Measurements from ENCODE around the gene PTPRN. TPM values are rescaled to one million over a fixed set of nuclear protein-coding genes. Genes with fewer than 3 reads are reported as not detected.
A peak's percentile ranks its signal among the peaks of the same experiment; 100 is the strongest.
"Not testable (repeated sequence)": the region's sequence is repeated elsewhere in the genome, so short reads cannot be mapped to it uniquely, and the experiment has no call there.

Gene PTPRN
- total RNA-seq, 2 experiments from 2014 or later = not detected

- CTCF ChIA-PET = interaction anchor here (2.0 to 2.2 kb wide), 3 partner anchors 15 to 36 kb away, joined by 5 to 14 read pairs (median 12); partner anchors contain the start of gene DNAJB2
- intact Hi-C loops (cut with micrococcal nuclease) = loop anchor here (10.0 kb wide), 2 partner anchors 864 to 974 kb away; partner anchors contain the start of gene CTDSP1
- not testable (repeated sequence) for H3K27ac Mint-ChIP-seq; H3K9me3 Mint-ChIP-seq; H3K4me3 Mint-ChIP-seq; H3K27me3 Mint-ChIP-seq (ENCODE audit: low read depth); H3K36me3 Mint-ChIP-seq (ENCODE audit: low read depth); DNase-seq
- peaks cover 11% of the 10 kb centered on the region for H3K4me1 Mint-ChIP-seq (ENCODE audit: low read depth)
Measured at GRCh38 chr2:219258942-219259341, 50.3 kb downstream of the PTPRN start.

- DNase-seq = peak; percentile 67
- Mint-ChIP-seq H3K4me1 (ENCODE audit: low read depth) (peaks cover 42% of the 10 kb centered on the region), H3K27ac (peak overlapping the region; percentile 84), H3K4me3 (peak overlapping the region; percentile 70), H3K36me3 (ENCODE audit: low read depth) (peaks cover 26% of the 10 kb centered on the region), H3K27me3 (ENCODE audit: low read depth) (no peaks in the 10 kb centered on the region), H3K9me3 (no peaks in the 10 kb centered on the region)
- intact Hi-C loops (cut with micrococcal nuclease) = loop anchor here (1.0 to 10.0 kb wide), 6 partner anchors 25 to 970 kb away; partner anchors contain the start of genes CTDSP1, DNAJB2, NHEJ1 and WNT10A
- CTCF ChIA-PET = interaction anchor here (0.7 to 6.1 kb wide), 12 partner anchors 9 to 544 kb away, joined by 3 to 76 read pairs (median 4); partner anchors contain the start of genes DNAJB2, GLB1L, STK16 and TTLL4
Measured at GRCh38 chr2:219254590-219255201, 54.5 kb downstream of the PTPRN start.

GRCh38 chr2:219253753-219254589 lies 55.2 kb downstream of the PTPRN start, which contains the start of gene TUBA4A:
Gene TUBA4A, minus strand, starts transcription at chr2:219253918. Its CDS starts 60 bp downstream, at chr2:219253858.
- DNase-seq = peak; percentile 89
- Mint-ChIP-seq H3K27me3 (ENCODE audit: low read depth) (no peaks in the 10 kb centered on the region), H3K36me3 (ENCODE audit: low read depth) (peaks cover 31% of the 10 kb centered on the region), H3K4me1 (ENCODE audit: low read depth) (peaks cover 49% of the 10 kb centered on the region), H3K9me3 (no peaks in the 10 kb centered on the region), H3K4me3 (peak within 1 kb of the TSS; percentile 70), H3K27ac (peak within 1 kb of the TSS; percentile 95)
- intact Hi-C loops (cut with micrococcal nuclease) = loop anchor here (1.0 to 10.0 kb wide), 14 partner anchors 9 to 969 kb away; partner anchors contain the start of genes ANKZF1, ATG9A, CTDSP1 and DNAJB2
- CTCF ChIA-PET = interaction anchor here (0.8 to 6.1 kb wide), 9 partner anchors 8 to 543 kb away, joined by 3 to 76 read pairs (median 4); partner anchors contain the start of genes DNAJB2, GLB1L, STK16 and TTLL4

GRCh38 chr2:219252900-219253752 lies 56.1 kb downstream of the PTPRN start, which contains the start of gene TUBA4B:
Gene TUBA4B, plus strand, starts transcription at chr2:219253243. Its CDS starts 165 bp downstream, at chr2:219253408.
- H3K9me3 Mint-ChIP-seq = no peaks in the 10 kb centered on the region
- peak; percentile 78 for DNase-seq
- H3K27me3 Mint-ChIP-seq (ENCODE audit: low read depth) = no peaks in the 10 kb centered on the region
- H3K4me3 Mint-ChIP-seq = peak within 1 kb of the TSS; percentile 70
- peaks cover 58% of the 10 kb centered on the region for H3K4me1 Mint-ChIP-seq (ENCODE audit: low read depth)
- H3K27ac Mint-ChIP-seq = peak within 1 kb of the TSS; percentile 95
- peaks cover 38% of the 10 kb centered on the region for H3K36me3 Mint-ChIP-seq (ENCODE audit: low read depth)
- intact Hi-C loops (cut with micrococcal nuclease) = loop anchor here (1.0 to 10.0 kb wide), 11 partner anchors 8 to 968 kb away; partner anchors contain the start of genes ANKZF1, ATG9A, CTDSP1 and GLB1L
- CTCF ChIA-PET = interaction anchor here (1.1 to 6.1 kb wide), 7 partner anchors 8 to 95 kb away, joined by 3 to 76 read pairs (median 5); partner anchors contain the start of genes DNAJB2, GLB1L and STK16

GRCh38 chr2:219252570-219252899 lies 56.7 kb downstream of the PTPRN start:
- peaks cover 40% of the 10 kb centered on the region for H3K36me3 Mint-ChIP-seq (ENCODE audit: low read depth)
- CTCF ChIA-PET = interaction anchor here (1.2 to 6.1 kb wide), 6 partner anchors 15 to 80 kb away, joined by 3 to 76 read pairs (median 4); partner anchors contain the start of gene DNAJB2
- intact Hi-C loops (cut with micrococcal nuclease) = loop anchor here (2.0 to 10.0 kb wide), 4 partner anchors 356 to 968 kb away; partner anchors contain the start of genes CTDSP1 and WNT10A
- H3K4me1 Mint-ChIP-seq (ENCODE audit: low read depth) = peaks cover 63% of the 10 kb centered on the region
- no peaks in the 10 kb centered on the region for H3K9me3 Mint-ChIP-seq
- DNase-seq = no peak
- no peaks in the 10 kb centered on the region for H3K27me3 Mint-ChIP-seq (ENCODE audit: low read depth)
- H3K27ac Mint-ChIP-seq = peak overlapping the region; percentile 95
- H3K4me3 Mint-ChIP-seq = peak overlapping the region; percentile 70

- Mint-ChIP-seq H3K4me1 (ENCODE audit: low read depth) (peaks cover 68% of the 10 kb centered on the region), H3K4me3 (peak overlapping the region; percentile 70), H3K27me3 (ENCODE audit: low read depth) (no peaks in the 10 kb centered on the region), H3K27ac (peak overlapping the region; percentile 95), H3K36me3 (ENCODE audit: low read depth) (peaks cover 42% of the 10 kb centered on the region), H3K9me3 (no peaks in the 10 kb centered on the region)
- intact Hi-C loops (cut with micrococcal nuclease) = loop anchor here (2.0 to 10.0 kb wide), 4 partner anchors 355 to 967 kb away; partner anchors contain the start of genes CTDSP1 and WNT10A
- CTCF ChIA-PET = interaction anchor here (0.7 to 6.1 kb wide), 8 partner anchors 14 to 80 kb away, joined by 3 to 76 read pairs (median 3); partner anchors contain the start of gene DNAJB2
- peak; percentile 58 for DNase-seq
Measured at GRCh38 chr2:219252084-219252483, 57.1 kb downstream of the PTPRN start.

GRCh38 chr2:219251656-219252055 lies 57.5 kb downstream of the PTPRN start:
- H3K4me3 Mint-ChIP-seq = peak overlapping the region; percentile 70
- intact Hi-C loops (cut with micrococcal nuclease) = loop anchor here (2.0 to 10.0 kb wide), 4 partner anchors 355 to 967 kb away; partner anchors contain the start of genes CTDSP1 and WNT10A
- H3K4me1 Mint-ChIP-seq (ENCODE audit: low read depth) = peaks cover 72% of the 10 kb centered on the region
- no peaks in the 10 kb centered on the region for H3K27me3 Mint-ChIP-seq (ENCODE audit: low read depth)
- CTCF ChIA-PET = interaction anchor here (0.7 to 6.1 kb wide), 7 partner anchors 14 to 76 kb away, joined by 3 to 76 read pairs (median 3); partner anchors contain the start of gene DNAJB2
- no peaks in the 10 kb centered on the region for H3K9me3 Mint-ChIP-seq
- peak overlapping the region; percentile 95 for H3K27ac Mint-ChIP-seq
- DNase-seq = no peak
- peaks cover 45% of the 10 kb centered on the region for H3K36me3 Mint-ChIP-seq (ENCODE audit: low read depth)

GRCh38 chr2:219250049-219250781 lies 59.0 kb downstream of the PTPRN start:
- DNase-seq = no peak
- H3K27me3 Mint-ChIP-seq (ENCODE audit: low read depth) = no peaks in the 10 kb centered on the region
- H3K4me1 Mint-ChIP-seq (ENCODE audit: low read depth) = peaks cover 71% of the 10 kb centered on the region
- intact Hi-C loops (cut with micrococcal nuclease) = loop anchor here (5.0 to 10.0 kb wide), 3 partner anchors 368 to 965 kb away; partner anchors contain the start of genes CTDSP1 and WNT10A
- H3K9me3 Mint-ChIP-seq = no peaks in the 10 kb centered on the region
- CTCF ChIA-PET = interaction anchor here (0.8 to 3.4 kb wide), 7 partner anchors 27 to 91 kb away, joined by 3 to 25 read pairs (median 6); partner anchors contain the start of genes CNPPD1 and DNAJB2
- peak overlapping the region; percentile 99 for H3K27ac Mint-ChIP-seq
- peaks cover 45% of the 10 kb centered on the region for H3K36me3 Mint-ChIP-seq (ENCODE audit: low read depth)
- H3K4me3 Mint-ChIP-seq = peak overlapping the region; percentile 39

GRCh38 chr2:219249203-219249980 lies 59.8 kb downstream of the PTPRN start:
- Mint-ChIP-seq H3K9me3 (no peaks in the 10 kb centered on the region), H3K27ac (peak overlapping the region; percentile 99), H3K4me3 (peak overlapping the region; percentile 39), H3K36me3 (ENCODE audit: low read depth) (peaks cover 45% of the 10 kb centered on the region), H3K4me1 (ENCODE audit: low read depth) (peaks cover 72% of the 10 kb centered on the region), H3K27me3 (ENCODE audit: low read depth) (no peaks in the 10 kb centered on the region)
- CTCF ChIA-PET = interaction anchor here (0.8 to 3.4 kb wide), 10 partner anchors 20 to 90 kb away, joined by 3 to 25 read pairs (median 6); partner anchors contain the start of genes ANKZF1, ATG9A, CNPPD1 and DNAJB2
- intact Hi-C loops (cut with micrococcal nuclease) = loop anchor here (5.0 kb wide), 2 partner anchors 293 to 577 kb away; partner anchors contain the start of genes CHPF, RNF25, STK36 and TMEM198
- DNase-seq = peak; percentile 66
